Activated CD8-positive, alpha-beta memory T cell treated with anti-CD3 and anti-CD28 coated beads, Interleukin-2, amount 50 U/mL, for 24 hours (primary cell): ENCODE data around the gene HDAC7.

Experiments
- DNase-seq: peaks from one replicate; pipeline ENCODE4 v3.0.0-alpha.2; 2020; ENCODE audit errors: extremely low read depth

Gene HDAC7

GRCh38 chr12:47778881-47779280 is 40.8 kb downstream of the HDAC7 start:
- DNase-seq = no peak

- DNase-seq = no peak
These were observed 41.8 kb downstream of the HDAC7 start for GRCh38 chr12:47777741-47778558.

- no peak for DNase-seq
These were observed 42.6 kb downstream of the HDAC7 start for GRCh38 chr12:47777151-47777550.

- no peak for DNase-seq
These were observed 43.1 kb downstream of the HDAC7 start for GRCh38 chr12:47776471-47777143.

GRCh38 chr12:47775100-47775911 is 44.4 kb downstream of the HDAC7 start:
- DNase-seq = no peak

- no peak for DNase-seq
These were observed 45.0 kb downstream of the HDAC7 start for GRCh38 chr12:47774663-47775062.

- DNase-seq = no peak
These were observed 45.7 kb downstream of the HDAC7 start for GRCh38 chr12:47773858-47774580.

GRCh38 chr12:47773062-47773857 is 46.4 kb downstream of the HDAC7 start, which contains the start of gene SLC48A1:
Gene SLC48A1, plus strand, starts transcription at chr12:47773238. Its CDS starts 67 bp downstream, at chr12:47773305.
- DNase-seq = no peak

GRCh38 chr12:47772738-47773061 is 47.0 kb downstream of the HDAC7 start:
- no peak for DNase-seq

- DNase-seq = no peak
These were observed 47.5 kb downstream of the HDAC7 start for GRCh38 chr12:47772094-47772660.

GRCh38 chr12:47771304-47771703 is 48.4 kb downstream of the HDAC7 start:
- no peak for DNase-seq

- no peak for DNase-seq
These were observed 49.5 kb downstream of the HDAC7 start for GRCh38 chr12:47770086-47770726.

- DNase-seq = no peak
These were observed 50.2 kb downstream of the HDAC7 start for GRCh38 chr12:47769234-47770085.

- no peak for DNase-seq
These were observed 51.3 kb downstream of the HDAC7 start for GRCh38 chr12:47768323-47768811.

GRCh38 chr12:47767216-47767724 is 52.4 kb downstream of the HDAC7 start:
- no peak for DNase-seq

GRCh38 chr12:47766502-47767215 is 53.0 kb downstream of the HDAC7 start:
- no peak for DNase-seq

- DNase-seq = no peak
These were observed 56.0 kb downstream of the HDAC7 start for GRCh38 chr12:47763481-47764346.
